Measurements from ENCODE around the gene E2F7. TPM values are rescaled to one million over a fixed set of nuclear protein-coding genes. Genes with fewer than 3 reads are reported as not detected.

E2F7 gene
- total RNA-seq, 1 experiment from 2014 or later = 13.1 TPM

- H3K36me3 ChIP-seq (ENCODE audit: control insufficient read depth, insufficient read depth, low read length) = no peaks in the 10 kb centered on the region
- no peak overlapping the region for H3K27ac ChIP-seq (ENCODE audit: low read length)
- H3K4me1 ChIP-seq (ENCODE audit: control insufficient read depth, insufficient read depth, low read length) = no peaks in the 10 kb centered on the region
- ChIA-PET CTCF (no interaction called here), POLR2A (interaction anchor here (0.6 kb wide), 1 partner anchor 435 kb away, joined by 4 read pairs; no protein-coding TSS in a partner anchor)
- intact Hi-C loops (cut with micrococcal nuclease; ENCODE audit: unreplicated experiment) (no loop called here), in situ Hi-C loops (cut with HindIII; ENCODE audit: low pct_unique_long_range_greater_than_20kb, low sequenced_read_pairs) (no loop called here)
- ATAC-seq (no peak), DNase-seq (ENCODE audit: low read depth, low spot score) (no peak)
- TF ChIP-seq TCF7L2 (IDR thresholded peaks at IDR 0.05; ENCODE audit: low read depth, low read length) (no peak), SIN3A (IDR thresholded peaks at IDR 0.05; ENCODE audit: borderline replicate concordance, insufficient read depth, low read depth, low read length) (no peak), CTCF (IDR thresholded peaks at IDR 0.05) (no peak), REST (IDR thresholded peaks at IDR 0.05; ENCODE audit: insufficient read depth in 1 of 2, low read depth in 2 of 2, low read length in 1 of 2) (no peak), POLR2AphosphoS5 (IDR thresholded peaks at IDR 0.05; ENCODE audit: low read depth, low read length) (no peak)
- BruUV-seq (replicated peaks) = no TSS peak
- H3K9me3 ChIP-seq (ENCODE audit: control insufficient read depth, insufficient read depth, low read depth, low read length) = peaks cover 7% of the 10 kb centered on the region; the same call in 1 of the 2 replicates
- H3K4me3 ChIP-seq (ENCODE audit: low read depth in 2 of 2, low read length in 2 of 2) = no peak overlapping the region
- no peaks in the 10 kb centered on the region for H3K27me3 ChIP-seq (ENCODE audit: control insufficient read depth, insufficient read depth, low read length)
These were observed 81.9 kb downstream of the E2F7 start for GRCh38 chr12:76983420-76983819.

- intact Hi-C loops (cut with micrococcal nuclease; ENCODE audit: unreplicated experiment) (no loop called here), in situ Hi-C loops (cut with HindIII; ENCODE audit: low pct_unique_long_range_greater_than_20kb, low sequenced_read_pairs) (no loop called here)
- H3K27ac ChIP-seq (ENCODE audit: low read length) = no peak overlapping the region
- ChIA-PET POLR2A (no interaction called here), CTCF (no interaction called here)
- no TSS peak for BruUV-seq (replicated peaks)
- no peaks in the 10 kb centered on the region for H3K4me1 ChIP-seq (ENCODE audit: control insufficient read depth, insufficient read depth, low read length)
- no peaks in the 10 kb centered on the region for H3K36me3 ChIP-seq (ENCODE audit: control insufficient read depth, insufficient read depth, low read length)
- no peak overlapping the region for H3K4me3 ChIP-seq (ENCODE audit: low read depth in 2 of 2, low read length in 2 of 2)
- no peak for DNase-seq (ENCODE audit: low read depth, low spot score)
- H3K9me3 ChIP-seq (ENCODE audit: control insufficient read depth, insufficient read depth, low read depth, low read length) = peaks cover 7% of the 10 kb centered on the region; the same call in 1 of the 2 replicates
- TF ChIP-seq CTCF (IDR thresholded peaks at IDR 0.05) = no peak
- no peak for TF ChIP-seq REST (IDR thresholded peaks at IDR 0.05; ENCODE audit: insufficient read depth in 1 of 2, low read depth in 2 of 2, low read length in 1 of 2)
- TF ChIP-seq POLR2AphosphoS5 (IDR thresholded peaks at IDR 0.05; ENCODE audit: low read depth, low read length) = no peak
- TF ChIP-seq SIN3A (IDR thresholded peaks at IDR 0.05; ENCODE audit: borderline replicate concordance, insufficient read depth, low read depth, low read length) = no peak
- no peak for TF ChIP-seq TCF7L2 (IDR thresholded peaks at IDR 0.05; ENCODE audit: low read depth, low read length)
- peaks cover 2% of the 10 kb centered on the region; the same call in 1 of the 2 replicates for H3K27me3 ChIP-seq (ENCODE audit: control insufficient read depth, insufficient read depth, low read length)
- no peak for ATAC-seq
These were observed 85.2 kb downstream of the E2F7 start for GRCh38 chr12:76980196-76980595.

Measured in Panc1 (cell line).